A549 (cell line): ENCODE data around the gene GRM6. TPM values are rescaled to one million over a fixed set of nuclear protein-coding genes. Genes with fewer than 3 reads are reported as not detected.

Experiments
- ATAC-seq, 2 experiments: fragments of 200-7000 bp in 1 of 2; fragments of >200 bp in 1 of 2; cut with Nextera tagmentation in 1 of 2; cut with Tn5 transposase in 1 of 2; 3 replicates each; pipeline versions ENCODE4 v1.8.0 to v1.9.1; 2018 to 2020; ENCODE audit warnings: mild to moderate bottlenecking in 1 of 2, moderate library complexity in 1 of 2
- CTCF ChIA-PET: fragments of 300-600 bp; sonication (Branson Sonifier 250); formaldehyde crosslinking; extraction: SDS; loops from one replicate; lab custom pipeline; 2021; ENCODE audit warnings: antibody characterized with exemption, inconsistent platforms; lab: Yijun Ruan, JAX
- POLR2A ChIA-PET: fragments of 350-600 bp; formaldehyde crosslinking; extraction: SDS; loops from one replicate; lab custom pipeline; 2021; ENCODE audit warnings: antibody characterized with exemption, inconsistent platforms; lab: Yijun Ruan, JAX
- DNase-seq, 2 experiments: peaks; one replicate each; pipeline versions ENCODE4 v3.0.0 to v3.0.0-alpha.2; 2011 to 2016; ENCODE audit warnings: low read depth in 1 of 2, low spot score in 1 of 2
- FAIRE-seq: peaks from 2 replicates; lab custom pipeline; 2011; peaks lifted over from hg19 to GRCh38; lab: Jason Lieb, UNC
- H3K27ac ChIP-seq, 2 experiments: fragments of >200 bp; sonication (Bioruptor Twin); formaldehyde crosslinking; 3 replicates each; pipeline ENCODE4 v1.5.1; 2016 to 2017
- H3K4me1 ChIP-seq: fragments of >200 bp; sonication (Bioruptor Twin); formaldehyde crosslinking; 3 replicates; pipeline ENCODE4 v1.6.1; 2016
- H3K4me2 ChIP-seq: fragments of >200 bp; sonication (Bioruptor Twin); formaldehyde crosslinking; 3 replicates; pipeline ENCODE4 v1.6.1; 2016
- H3K4me3 ChIP-seq: fragments of >200 bp; sonication (Bioruptor Twin); formaldehyde crosslinking; 3 replicates; pipeline ENCODE4 v1.5.1; 2016
- H3K9me3 ChIP-seq: fragments of >200 bp; sonication (Bioruptor Twin); formaldehyde crosslinking; 3 replicates; pipeline ENCODE4 v1.6.1; 2016
- CBX8 ChIP-seq: fragments of 200-600 bp; sonication (generic); IDR thresholded peaks from 2 replicates; pipeline ENCODE4 v1.6.1; 2016
- CHD2 ChIP-seq: fragments of 150-350 bp; IDR thresholded peaks from 2 replicates; pipeline ENCODE4 v1.6.1; 2014; ENCODE audit warnings: low read length; ENCODE audit not compliant: partially characterized antibody
- CHD4 ChIP-seq: fragments of 200-600 bp; sonication (generic); IDR thresholded peaks from 2 replicates; pipeline ENCODE4 v1.6.1; 2016; ENCODE audit warnings: antibody characterized with exemption, mild to moderate bottlenecking, borderline replicate concordance
- EHF ChIP-seq: fragments of 250-450 bp; sonication (Bioruptor Pico); IDR thresholded peaks from 2 replicates; pipeline ENCODE4 v1.5.0; 2020; ENCODE audit warnings: mild to moderate bottlenecking
- EHMT2 ChIP-seq: fragments of 200-600 bp; sonication (generic); IDR thresholded peaks from 2 replicates; pipeline ENCODE4 v1.6.1; 2016; ENCODE audit warnings: antibody characterized with exemption, low read depth, mild to moderate bottlenecking, moderate library complexity
- ESRRA ChIP-seq: fragments of 150-350 bp; IDR thresholded peaks from 2 replicates; pipeline ENCODE4 v1.6.1; 2014; ENCODE audit warnings: mild to moderate bottlenecking, low read length, borderline replicate concordance
- GATA3 ChIP-seq: IDR thresholded peaks from 2 replicates; pipeline ENCODE4 v1.6.1; 2012; ENCODE audit warnings: borderline replicate concordance
- HDAC2 ChIP-seq: fragments of 200-600 bp; sonication (generic); IDR thresholded peaks from 2 replicates; pipeline ENCODE4 v1.6.1; 2016
- HMGXB4 ChIP-seq: fragments of 250-450 bp; sonication (Bioruptor Pico); IDR thresholded peaks from 2 replicates; pipeline ENCODE4 v1.5.0; 2021; ENCODE audit warnings: mild to moderate bottlenecking, moderate library complexity, borderline replicate concordance
- JUN ChIP-seq, 2 experiments: fragments of >200 bp; sonication (Bioruptor Twin); formaldehyde crosslinking; IDR thresholded peaks; 2 replicates in 1 of 2; 3 replicates in 1 of 2; pipeline ENCODE4 v1.6.1; 2016 to 2017
- JUNB ChIP-seq: fragments of >200 bp; sonication (Bioruptor Twin); formaldehyde crosslinking; IDR thresholded peaks from 2 replicates; pipeline ENCODE4 v1.6.1; 2016
- KDM1A ChIP-seq: fragments of 200-600 bp; sonication (generic); IDR thresholded peaks from 2 replicates; pipeline ENCODE4 v1.6.1; 2016; ENCODE audit warnings: low read depth, mild to moderate bottlenecking
- MAFK ChIP-seq: fragments of 450-650 bp; IDR thresholded peaks from 2 replicates; pipeline ENCODE4 v1.6.1; 2014; ENCODE audit not compliant: partially characterized antibody
- MAX ChIP-seq: IDR thresholded peaks from 2 replicates; pipeline ENCODE4 v1.6.1; 2012
- NFE2L2 ChIP-seq: fragments of 150-350 bp; conservative IDR thresholded peaks from 2 replicates; pipeline ENCODE4 v1.6.1; 2014; ENCODE audit warnings: low read length
- PBX3 ChIP-seq: IDR thresholded peaks from 2 replicates; pipeline ENCODE4 v1.6.1; 2012
- PHF8 ChIP-seq: fragments of 200-600 bp; sonication (generic); IDR thresholded peaks from 2 replicates; pipeline ENCODE4 v1.6.1; 2016; ENCODE audit warnings: low read depth, mild to moderate bottlenecking, antibody characterized with exemption, moderate library complexity, borderline replicate concordance
- POLR2A ChIP-seq: IDR thresholded peaks from 2 replicates; pipeline ENCODE4 v1.6.1; 2012; ENCODE audit warnings: mild to moderate bottlenecking, low read length
- TP53 ChIP-seq: fragments of 250-450 bp; sonication (Bioruptor Pico); IDR thresholded peaks from 2 replicates; pipeline ENCODE4 v1.5.0; 2021; ENCODE audit warnings: mild to moderate bottlenecking, moderate library complexity
- USF2 ChIP-seq: fragments of 450-650 bp; IDR thresholded peaks from 2 replicates; pipeline ENCODE4 v1.6.1; 2014; ENCODE audit warnings: antibody characterized with exemption
- ZFP36 ChIP-seq: fragments of 450-650 bp; IDR thresholded peaks from 2 replicates; pipeline ENCODE4 v1.6.1; 2014; ENCODE audit warnings: borderline replicate concordance; ENCODE audit not compliant: partially characterized antibody
- WGBS: methylation state at CpG from one replicate; pipeline ENCODE4 v1.1.6; 2017; ENCODE audit errors: missing lambda C conversion rate; 5-methylcytosine and 5-hydroxymethylcytosine counted together
- polyA plus RNA-seq, 4 experiments: library from polyadenylated mRNA; depleted of rRNA in 3 of 4; stranded (reverse); fragments of >200 nt; fragmentation: RNase III in 1 of 4; extraction: RNeasy Plus Mini Kit Qiagen cat#74134 plus additional on column Dnase treatment in 1 of 4; gene quantifications; 2 replicates in 3 of 4; 3 replicates in 1 of 4; pipeline ENCODE4 v1.2.3, GENCODE V29; 2011 to 2017

The GRM6 gene
- polyA plus RNA-seq, 2 of the 4 experiments (the other 2 are of a cell fraction), result not detected

- no peak for TF ChIP-seq HMGXB4
- no peak for TF ChIP-seq ESRRA
Measured at GRCh38 chr5:178991190-178992145, 3.7 kb downstream of the GRM6 start (continued).

GRCh38 chr5:178990491-178990890 is 4.6 kb downstream of the GRM6 start:
- ATAC-seq (no peak), FAIRE-seq (no peak), DNase-seq (no peak)
- Histone ChIP-seq H3K4me1 (no peaks in the 10 kb centered on the region), H3K9me3 (peaks cover 24% of the 10 kb centered on the region), H3K27ac (no peak overlapping the region), H3K4me3 (no peak overlapping the region), H3K4me2 (no peak overlapping the region)
- ChIA-PET POLR2A (no interaction called here), CTCF (interaction anchor here (0.5 kb wide), 1 partner anchor 102 kb away, joined by 3 read pairs; no protein-coding TSS in a partner anchor)
- WGBS, result 43% methylated on average over 4 of the region's 12 CpGs
- no peak for TF ChIP-seq CHD2
- TF ChIP-seq JUNB, result no peak
- no peak for TF ChIP-seq EHF (CRISPR knock-in tag)
- no peak for TF ChIP-seq GATA3
- TF ChIP-seq HMGXB4, result no peak
- TF ChIP-seq PHF8, result no peak
- no peak for TF ChIP-seq USF2
- TF ChIP-seq MAFK, result no peak
- TF ChIP-seq TP53 (CRISPR knock-in tag), result no peak
- no peak for TF ChIP-seq CHD4
- TF ChIP-seq POLR2A, result no peak
- TF ChIP-seq ZFP36, result no peak

- Histone ChIP-seq H3K4me2 (no peak overlapping the region), H3K4me3 (no peak overlapping the region), H3K27ac (no peak overlapping the region), H3K9me3 (peaks cover 24% of the 10 kb centered on the region), H3K4me1 (no peaks in the 10 kb centered on the region)
- no peak for DNase-seq
- ATAC-seq, result no peak
- ChIA-PET CTCF (no interaction called here), POLR2A (no interaction called here)
- 12% methylated on average over 7 of the region's 7 CpGs for WGBS
- no peak for TF ChIP-seq PBX3
- TF ChIP-seq ESRRA, result no peak
- TF ChIP-seq KDM1A, result no peak
- TF ChIP-seq GATA3, result no peak
- no peak for TF ChIP-seq HDAC2
- TF ChIP-seq CBX8, result no peak
- TF ChIP-seq JUN (IDR thresholded peaks at IDR 0.05), result no peak
- TF ChIP-seq NFE2L2, result no peak
- no peak for TF ChIP-seq MAFK
- no peak for TF ChIP-seq MAX
- no peak for TF ChIP-seq USF2
- no peak for TF ChIP-seq EHMT2
- no peak for FAIRE-seq
Measured at GRCh38 chr5:178989311-178989710, 5.8 kb downstream of the GRM6 start.
